Measurements from ENCODE around the gene TMUB1. TPM values are rescaled to one million over a fixed set of nuclear protein-coding genes. Genes with fewer than 3 reads are reported as not detected.

Gene TMUB1
- total RNA-seq, 1 donor from 2014 or later, result 55.3 TPM

DNA sequence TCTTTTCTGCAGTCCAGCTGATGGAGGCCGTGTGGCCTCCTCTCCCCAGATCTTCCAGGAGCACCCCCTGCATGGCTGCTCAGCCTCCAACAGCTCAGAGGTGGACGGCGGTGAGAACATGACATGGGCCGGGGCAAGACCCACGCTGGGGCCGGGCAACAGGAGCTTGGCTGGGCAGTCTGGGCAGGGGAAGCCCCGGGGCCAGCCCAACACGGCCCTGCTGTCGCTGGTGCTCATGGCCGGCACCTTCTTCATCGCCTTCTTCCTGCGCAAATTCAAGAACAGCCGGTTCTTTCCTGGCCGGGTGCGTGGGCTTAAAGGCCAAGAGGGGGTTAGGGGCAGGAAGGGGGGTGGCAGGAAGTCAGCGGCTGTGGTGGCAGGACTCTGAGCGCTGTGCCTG is 9.3 kb downstream of the TMUB1 start:
- intact Hi-C loops (cut with micrococcal nuclease), result no loop called here
- Mint-ChIP-seq H3K27me3 (ENCODE audit: insufficient read depth) (no peaks in the 10 kb centered on the region), H3K36me3 (ENCODE audit: low read depth) (peaks cover 28% of the 10 kb centered on the region), H3K4me3 (no peak overlapping the region), H3K9me3 (no peaks in the 10 kb centered on the region), H3K27ac (no peak overlapping the region), H3K4me1 (ENCODE audit: low read depth) (peaks cover 9% of the 10 kb centered on the region)
- no peak for DNase-seq (ENCODE audit: low spot score)

GRCh38 chr7:151071032-151071866 is 12.0 kb downstream of the TMUB1 start:
- intact Hi-C loops (cut with micrococcal nuclease), result no loop called here
- Mint-ChIP-seq H3K27ac (no peak overlapping the region), H3K27me3 (ENCODE audit: insufficient read depth) (no peaks in the 10 kb centered on the region), H3K4me3 (no peak overlapping the region), H3K4me1 (ENCODE audit: low read depth) (no peaks in the 10 kb centered on the region), H3K9me3 (no peaks in the 10 kb centered on the region), H3K36me3 (ENCODE audit: low read depth) (peaks cover 21% of the 10 kb centered on the region)
- DNase-seq (ENCODE audit: low spot score), result no peak

DNA sequence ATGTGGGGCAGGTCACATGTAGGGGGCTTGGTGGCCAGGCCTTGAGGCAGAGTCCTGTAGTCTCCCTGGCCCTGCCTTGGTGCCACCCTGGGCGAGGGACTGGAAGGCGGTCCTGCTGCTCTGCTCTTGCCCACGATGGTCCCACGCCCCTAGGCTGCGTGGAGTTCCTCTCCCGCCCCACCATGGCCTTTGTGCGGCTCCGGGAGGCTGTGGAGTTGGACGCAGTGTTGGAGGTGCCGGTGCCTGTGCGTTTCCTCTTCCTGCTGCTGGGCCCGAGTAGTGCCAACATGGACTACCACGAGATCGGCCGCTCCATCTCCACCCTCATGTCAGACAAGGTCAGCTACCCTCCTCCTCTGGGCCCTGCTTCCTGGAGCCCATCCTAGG is 12.7 kb downstream of the TMUB1 start:
- intact Hi-C loops (cut with micrococcal nuclease), result no loop called here
- no peaks in the 10 kb centered on the region for H3K27me3 Mint-ChIP-seq (ENCODE audit: insufficient read depth)
- H3K27ac Mint-ChIP-seq, result peak overlapping the region; percentile 18
- H3K9me3 Mint-ChIP-seq, result no peaks in the 10 kb centered on the region
- no peaks in the 10 kb centered on the region for H3K4me1 Mint-ChIP-seq (ENCODE audit: low read depth)
- H3K36me3 Mint-ChIP-seq (ENCODE audit: low read depth), result peaks cover 15% of the 10 kb centered on the region
- no peak overlapping the region for H3K4me3 Mint-ChIP-seq
- DNase-seq (ENCODE audit: low spot score), result no peak

DNA sequence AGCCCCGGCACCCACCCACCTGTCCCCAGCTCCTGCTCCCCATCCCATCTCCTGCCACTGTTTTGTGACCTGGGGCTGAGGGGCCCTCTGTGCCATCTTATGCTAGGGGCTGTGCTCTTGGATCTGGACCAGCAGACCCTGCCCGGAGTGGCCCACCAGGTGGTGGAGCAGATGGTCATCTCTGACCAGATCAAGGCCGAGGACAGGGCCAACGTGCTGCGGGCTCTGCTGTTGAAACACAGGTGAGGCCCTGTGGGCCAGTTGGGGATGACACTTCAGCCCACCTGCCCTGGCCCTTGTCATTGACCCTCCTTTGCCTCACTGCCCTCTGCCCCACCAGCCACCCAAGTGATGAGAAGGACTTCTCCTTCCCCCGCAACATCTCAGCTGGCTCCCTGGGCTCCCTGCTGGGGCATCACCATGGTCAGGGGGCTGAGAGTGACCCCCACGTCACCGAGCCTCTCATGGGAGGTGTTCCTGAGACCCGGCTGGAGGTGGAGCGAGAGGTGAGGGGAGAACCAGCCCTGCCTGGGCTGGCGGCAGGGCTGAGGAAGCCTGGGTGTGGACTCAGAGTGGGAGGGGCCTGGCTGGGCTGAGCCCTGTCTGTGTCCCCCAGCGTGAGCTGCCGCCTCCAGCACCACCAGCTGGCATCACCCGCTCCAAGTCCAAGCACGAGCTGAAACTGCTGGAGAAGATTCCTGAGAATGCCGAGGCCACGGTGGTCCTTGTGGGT is 13.3 kb downstream of the TMUB1 start:
- Mint-ChIP-seq H3K9me3 (no peaks in the 10 kb centered on the region), H3K4me3 (no peak overlapping the region), H3K36me3 (ENCODE audit: low read depth) (peaks cover 17% of the 10 kb centered on the region), H3K27ac (no peak overlapping the region), H3K27me3 (ENCODE audit: insufficient read depth) (no peaks in the 10 kb centered on the region), H3K4me1 (ENCODE audit: low read depth) (no peaks in the 10 kb centered on the region)
- DNase-seq (ENCODE audit: low spot score), result no peak
- intact Hi-C loops (cut with micrococcal nuclease), result no loop called here

DNA sequence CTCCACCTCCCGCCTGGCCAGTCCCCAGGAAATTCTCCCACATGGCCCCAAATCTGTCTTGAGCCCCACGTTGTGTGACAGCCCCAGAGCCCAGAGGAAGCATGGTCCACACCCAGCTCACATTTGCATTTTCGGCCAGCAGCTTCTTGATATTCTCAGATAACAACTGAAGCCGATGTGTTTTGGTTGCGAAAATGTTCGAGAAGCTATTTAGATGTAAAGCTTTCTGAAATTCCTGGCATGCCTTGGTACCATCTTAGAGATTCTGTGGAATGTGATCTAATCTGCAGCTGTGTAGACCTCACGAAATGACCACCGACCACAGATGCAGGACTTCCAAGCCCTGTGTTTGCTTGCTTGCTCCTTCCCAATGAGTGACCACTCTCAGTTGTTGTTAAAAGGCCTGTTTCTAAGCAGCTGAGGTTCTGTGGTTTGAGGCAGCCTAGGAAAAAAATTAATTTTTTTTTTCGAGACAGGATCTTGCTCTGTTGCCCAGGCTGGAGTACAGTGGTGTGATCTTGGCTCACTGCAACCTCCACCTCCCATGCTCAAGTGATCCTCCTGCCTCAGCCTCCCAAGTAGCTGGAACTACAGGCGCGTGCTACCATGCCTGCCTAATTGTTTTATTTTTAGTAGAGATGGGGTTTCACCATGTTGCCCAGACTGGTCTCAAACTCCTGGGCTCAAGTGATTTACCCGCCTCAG is 15.1 kb downstream of the TMUB1 start:
- H3K4me3 Mint-ChIP-seq, result no peak overlapping the region
- intact Hi-C loops (cut with micrococcal nuclease), result no loop called here
- peaks cover 12% of the 10 kb centered on the region for H3K36me3 Mint-ChIP-seq (ENCODE audit: low read depth)
- no peak overlapping the region for H3K27ac Mint-ChIP-seq
- no peaks in the 10 kb centered on the region for H3K4me1 Mint-ChIP-seq (ENCODE audit: low read depth)
- no peaks in the 10 kb centered on the region for H3K27me3 Mint-ChIP-seq (ENCODE audit: insufficient read depth)
- no peaks in the 10 kb centered on the region for H3K9me3 Mint-ChIP-seq
- DNase-seq (ENCODE audit: low spot score), result no peak

- Mint-ChIP-seq H3K4me3 (no peak overlapping the region), H3K36me3 (ENCODE audit: low read depth) (peaks cover 7% of the 10 kb centered on the region), H3K9me3 (no peaks in the 10 kb centered on the region)
Measured at GRCh38 chr7:151066273-151066974, 16.9 kb downstream of the TMUB1 start.

DNA sequence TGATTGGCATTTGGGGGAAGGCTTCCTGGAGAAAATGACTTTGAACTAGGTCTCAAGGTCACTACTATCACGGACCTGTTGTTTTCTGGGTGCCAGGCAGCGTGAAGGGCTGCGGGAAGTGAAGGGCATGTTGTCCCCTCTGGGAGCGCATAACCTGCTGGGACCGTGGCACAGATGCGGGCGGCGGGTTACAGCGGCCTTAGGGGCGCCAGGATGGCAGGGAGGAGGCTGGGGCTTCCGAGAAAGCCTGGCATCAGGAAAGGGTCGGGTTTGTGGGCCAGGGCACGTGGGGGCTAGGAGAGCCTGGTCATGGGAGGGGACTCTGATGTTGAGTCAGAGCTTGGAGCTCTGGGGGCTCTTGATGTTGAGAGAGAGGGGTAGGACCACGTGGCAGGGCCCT is 17.8 kb downstream of the TMUB1 start:
- intact Hi-C loops (cut with micrococcal nuclease), result no loop called here
- Mint-ChIP-seq H3K36me3 (ENCODE audit: low read depth) (peaks cover 7% of the 10 kb centered on the region), H3K27ac (no peak overlapping the region)

More at GRCh38 chr7:151066273-151066974, 16.9 kb downstream of the TMUB1 start:
- DNase-seq (ENCODE audit: low spot score), result no peak
- Mint-ChIP-seq H3K27me3 (ENCODE audit: insufficient read depth) (no peaks in the 10 kb centered on the region), H3K4me1 (ENCODE audit: low read depth) (peaks cover 5% of the 10 kb centered on the region), H3K27ac (no peak overlapping the region)
- intact Hi-C loops (cut with micrococcal nuclease), result no loop called here

DNA sequence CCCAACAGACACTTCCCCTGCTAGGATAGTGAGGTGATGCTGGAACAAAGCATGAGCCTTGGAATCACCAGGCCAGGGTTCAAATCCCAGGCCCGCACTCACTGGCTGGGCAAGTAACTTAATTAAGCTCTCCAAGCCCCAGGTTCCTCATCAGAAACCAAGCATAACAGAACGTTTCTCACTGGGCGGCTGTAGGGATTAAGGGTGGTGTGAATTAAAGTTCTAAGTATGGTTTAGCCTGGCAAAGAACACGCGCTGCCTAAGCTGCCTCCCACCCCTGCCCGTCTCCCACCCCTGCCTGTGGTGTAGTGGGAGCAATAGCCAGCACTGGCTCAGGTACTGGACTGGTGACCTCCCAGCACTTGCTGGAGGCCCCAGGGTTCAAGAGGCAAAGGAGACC is 18.3 kb downstream of the TMUB1 start:
- intact Hi-C loops (cut with micrococcal nuclease), result no loop called here
- no peaks in the 10 kb centered on the region for H3K27me3 Mint-ChIP-seq (ENCODE audit: insufficient read depth)
- H3K4me3 Mint-ChIP-seq, result no peak overlapping the region
- peaks cover 7% of the 10 kb centered on the region for H3K36me3 Mint-ChIP-seq (ENCODE audit: low read depth)
- peaks cover 17% of the 10 kb centered on the region for H3K4me1 Mint-ChIP-seq (ENCODE audit: low read depth)
- H3K9me3 Mint-ChIP-seq, result no peaks in the 10 kb centered on the region
- no peak for DNase-seq (ENCODE audit: low spot score)
- no peak overlapping the region for H3K27ac Mint-ChIP-seq

More for the DNA sequence above, 17.8 kb downstream of the TMUB1 start:
- no peak for DNase-seq (ENCODE audit: low spot score)
- Mint-ChIP-seq H3K9me3 (no peaks in the 10 kb centered on the region), H3K4me3 (no peak overlapping the region), H3K27me3 (ENCODE audit: insufficient read depth) (no peaks in the 10 kb centered on the region), H3K4me1 (ENCODE audit: low read depth) (peaks cover 14% of the 10 kb centered on the region)

- H3K36me3 Mint-ChIP-seq (ENCODE audit: low read depth), result peaks cover 7% of the 10 kb centered on the region
- H3K27me3 Mint-ChIP-seq (ENCODE audit: insufficient read depth), result no peaks in the 10 kb centered on the region
- peaks cover 17% of the 10 kb centered on the region for H3K4me1 Mint-ChIP-seq (ENCODE audit: low read depth)
- intact Hi-C loops (cut with micrococcal nuclease), result no loop called here
- H3K27ac Mint-ChIP-seq, result no peak overlapping the region
- H3K4me3 Mint-ChIP-seq, result no peak overlapping the region
- no peaks in the 10 kb centered on the region for H3K9me3 Mint-ChIP-seq
- DNase-seq (ENCODE audit: low spot score), result no peak
Measured at GRCh38 chr7:151064454-151064853, 18.8 kb downstream of the TMUB1 start.

DNA sequence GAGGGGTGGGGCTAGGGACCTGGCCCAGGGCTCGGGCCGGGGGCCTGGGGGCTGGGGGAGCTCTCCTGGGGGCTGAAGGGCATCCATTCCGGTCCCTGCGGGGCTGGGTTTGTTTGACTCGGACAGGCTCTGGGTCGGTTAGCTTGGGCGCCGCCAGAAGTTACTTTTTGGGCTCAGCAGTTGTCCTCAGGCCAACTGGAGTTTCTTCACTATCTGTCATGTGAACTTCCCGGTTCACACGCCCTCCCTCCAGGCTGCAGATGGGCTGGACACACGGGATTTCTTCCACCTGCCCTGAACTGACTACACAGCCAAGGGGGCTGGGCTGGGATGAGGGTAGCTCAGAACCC is 20.1 kb downstream of the TMUB1 start:
- no peaks in the 10 kb centered on the region for H3K9me3 Mint-ChIP-seq
- H3K36me3 Mint-ChIP-seq (ENCODE audit: low read depth), result peaks cover 4% of the 10 kb centered on the region
- H3K27me3 Mint-ChIP-seq (ENCODE audit: insufficient read depth), result no peaks in the 10 kb centered on the region

GRCh38 chr7:151062399-151063211 is 20.7 kb downstream of the TMUB1 start:
- H3K9me3 Mint-ChIP-seq, result no peaks in the 10 kb centered on the region
- no peak for DNase-seq (ENCODE audit: low spot score)
- H3K27me3 Mint-ChIP-seq (ENCODE audit: insufficient read depth), result no peaks in the 10 kb centered on the region
- no peak overlapping the region for H3K27ac Mint-ChIP-seq
- intact Hi-C loops (cut with micrococcal nuclease), result no loop called here
- peaks cover 27% of the 10 kb centered on the region for H3K4me1 Mint-ChIP-seq (ENCODE audit: low read depth)
- no peak overlapping the region for H3K4me3 Mint-ChIP-seq
- H3K36me3 Mint-ChIP-seq (ENCODE audit: low read depth), result peaks cover 4% of the 10 kb centered on the region

More for the DNA sequence above, 20.1 kb downstream of the TMUB1 start:
- Mint-ChIP-seq H3K27ac (no peak overlapping the region), H3K4me3 (peak overlapping the region; percentile 17), H3K4me1 (ENCODE audit: low read depth) (peaks cover 26% of the 10 kb centered on the region)
- DNase-seq (ENCODE audit: low spot score), result no peak
- intact Hi-C loops (cut with micrococcal nuclease), result no loop called here

GRCh38 chr7:151062111-151062398 is 21.2 kb downstream of the TMUB1 start:
- intact Hi-C loops (cut with micrococcal nuclease), result no loop called here
- H3K4me3 Mint-ChIP-seq, result peak overlapping the region; percentile 86
- peaks cover 33% of the 10 kb centered on the region for H3K4me1 Mint-ChIP-seq (ENCODE audit: low read depth)

More at GRCh38 chr7:151062111-151062398, 21.2 kb downstream of the TMUB1 start:
- Mint-ChIP-seq H3K9me3 (no peaks in the 10 kb centered on the region), H3K27me3 (ENCODE audit: insufficient read depth) (no peaks in the 10 kb centered on the region), H3K27ac (no peak overlapping the region), H3K36me3 (ENCODE audit: low read depth) (peaks cover 4% of the 10 kb centered on the region)
- no peak for DNase-seq (ENCODE audit: low spot score)

Measured in activated T-helper 1 cell treated with anti-CD3 and anti-CD28 coated beads, Interleukin-12 subunit alpha, Interleukin-12 subunit beta, Interleukin-2, Interleukin-4 antibody, amounts not matched to agents 30 ng/mL and 10 ng/mL and 1 ng/mL, durations not matched to agents 14 hours and 24 hours and 36 hours (primary cell).